ENCODE results near the gene CUEDC1.

DNA sequence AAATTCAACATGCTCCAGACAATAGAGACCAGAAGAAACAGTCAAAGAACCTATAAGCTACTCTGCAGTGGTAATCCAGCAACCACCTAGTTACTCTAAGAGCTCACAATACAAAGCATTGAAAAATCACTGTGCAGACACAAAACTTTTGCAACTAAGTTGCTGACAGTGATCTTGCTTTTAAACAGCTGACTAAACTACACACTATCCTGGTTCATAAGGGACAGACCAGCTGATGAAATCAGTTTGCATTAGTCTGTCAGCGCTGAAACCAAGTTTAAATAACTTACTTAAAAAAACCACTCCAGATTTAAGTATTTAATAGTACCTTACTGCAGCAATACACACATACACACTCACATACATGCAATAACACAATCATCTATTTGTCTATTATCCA lies 28.2 kb upstream of the CUEDC1 start:
- TF ChIP-seq POLR2AphosphoS5 (IDR thresholded peaks at IDR 0.05; ENCODE audit: borderline replicate concordance, low read depth, low read length): no peak
- no peak for TF ChIP-seq EZH2 (IDR thresholded peaks at IDR 0.05)
- no peak for TF ChIP-seq FOXP2 (optimal IDR thresholded peaks at IDR 0.05; ENCODE audit: control extremely low read depth, extremely low read length, insufficient read depth)
